Measurements from ENCODE around the gene SORL1.

Gene SORL1

GRCh38 chr11:121426476-121427399, 25.4 kb upstream of the SORL1 start:
- H3K4me3 ChIP-seq (IDR thresholded peaks at IDR 0.05; ENCODE audit: insufficient read depth, low read depth, low read length) = no peak overlapping the region
- H3K4me1 ChIP-seq (ENCODE audit: low read depth, poor library complexity, severe bottlenecking) = peaks cover 12% of the 10 kb centered on the region
- no peaks in the 10 kb centered on the region for H3K79me2 ChIP-seq (ENCODE audit: insufficient read depth, low read depth)
- no peak for TF ChIP-seq CTCF (conservative IDR thresholded peaks at IDR 0.05; ENCODE audit: low read depth, low read length)
- H4K20me1 ChIP-seq (ENCODE audit: insufficient read depth) = no peaks in the 10 kb centered on the region
- H3K27me3 ChIP-seq (ENCODE audit: insufficient read depth, low read depth) = no peaks in the 10 kb centered on the region
- H3K9ac ChIP-seq = no peak overlapping the region
- H3K36me3 ChIP-seq (ENCODE audit: insufficient read depth) = no peaks in the 10 kb centered on the region
- H2AFZ ChIP-seq (ENCODE audit: low read depth) = peak overlapping the region; percentile 34; the same call in 1 of the 2 replicates
- H3K4me2 ChIP-seq = 0 out of 2 replicates have a peak overlapping the region, but pooled peaks have one; percentile 29
- H3K27ac ChIP-seq = no peak overlapping the region

GRCh38 chr11:121427400-121427744, 24.7 kb upstream of the SORL1 start:
- H3K36me3 ChIP-seq (ENCODE audit: insufficient read depth) = no peaks in the 10 kb centered on the region
- H3K4me2 ChIP-seq = 0 out of 2 replicates have a peak overlapping the region, but pooled peaks have one; percentile 9
- H3K27me3 ChIP-seq (ENCODE audit: insufficient read depth, low read depth) = no peaks in the 10 kb centered on the region
- H3K4me1 ChIP-seq (ENCODE audit: low read depth, poor library complexity, severe bottlenecking) = peaks cover 6% of the 10 kb centered on the region
- H2AFZ ChIP-seq (ENCODE audit: low read depth) = no peak overlapping the region
- no peaks in the 10 kb centered on the region for H4K20me1 ChIP-seq (ENCODE audit: insufficient read depth)
- H3K27ac ChIP-seq = no peak overlapping the region
- no peak for TF ChIP-seq CTCF (conservative IDR thresholded peaks at IDR 0.05; ENCODE audit: low read depth, low read length)
- H3K4me3 ChIP-seq (IDR thresholded peaks at IDR 0.05; ENCODE audit: insufficient read depth, low read depth, low read length) = no peak overlapping the region
- H3K9ac ChIP-seq = no peak overlapping the region
- H3K79me2 ChIP-seq (ENCODE audit: insufficient read depth, low read depth) = no peaks in the 10 kb centered on the region

GRCh38 chr11:121429556-121429955, 22.6 kb upstream of the SORL1 start:
- Histone ChIP-seq H3K27me3 (ENCODE audit: insufficient read depth, low read depth) (no peaks in the 10 kb centered on the region), H3K4me1 (ENCODE audit: low read depth, poor library complexity, severe bottlenecking) (no peaks in the 10 kb centered on the region), H2AFZ (ENCODE audit: low read depth) (no peak overlapping the region), H3K27ac (no peak overlapping the region), H3K79me2 (ENCODE audit: insufficient read depth, low read depth) (no peaks in the 10 kb centered on the region), H3K4me2 (no peak overlapping the region), H3K36me3 (ENCODE audit: insufficient read depth) (no peaks in the 10 kb centered on the region), H3K9ac (no peak overlapping the region), H4K20me1 (ENCODE audit: insufficient read depth) (no peaks in the 10 kb centered on the region), H3K4me3 (IDR thresholded peaks at IDR 0.05; ENCODE audit: insufficient read depth, low read depth, low read length) (no peak overlapping the region)
- TF ChIP-seq CTCF (conservative IDR thresholded peaks at IDR 0.05; ENCODE audit: low read depth, low read length) = no peak

GRCh38 chr11:121431820-121432526, 20.1 kb upstream of the SORL1 start:
- Histone ChIP-seq H3K27ac (no peak overlapping the region), H3K4me1 (ENCODE audit: low read depth, poor library complexity, severe bottlenecking) (no peaks in the 10 kb centered on the region), H2AFZ (ENCODE audit: low read depth) (no peak overlapping the region), H3K9ac (no peak overlapping the region), H3K79me2 (ENCODE audit: insufficient read depth, low read depth) (no peaks in the 10 kb centered on the region), H3K36me3 (ENCODE audit: insufficient read depth) (no peaks in the 10 kb centered on the region), H3K27me3 (ENCODE audit: insufficient read depth, low read depth) (no peaks in the 10 kb centered on the region), H3K4me3 (IDR thresholded peaks at IDR 0.05; ENCODE audit: insufficient read depth, low read depth, low read length) (no peak overlapping the region), H3K4me2 (no peak overlapping the region), H4K20me1 (ENCODE audit: insufficient read depth) (no peaks in the 10 kb centered on the region)
- no peak for TF ChIP-seq CTCF (conservative IDR thresholded peaks at IDR 0.05; ENCODE audit: low read depth, low read length)
